Panc1 (cell line): ENCODE data around the gene LIN28B. TPM values are rescaled to one million over a fixed set of nuclear protein-coding genes. Genes with fewer than 3 reads are reported as not detected.
"Not testable (repeated sequence)": the region's sequence is repeated elsewhere in the genome, so short reads cannot be mapped to it uniquely, and the experiment has no call there.

Experiments used
- ATAC-seq: fragments of 200-7000 bp; cut with Tn5 transposase; 2 replicates; pipeline ENCODE4 v1.9.1; 2020; ENCODE audit warnings: mild to moderate bottlenecking, moderate library complexity
- BruUV-seq: library from RNA; stranded (reverse); fragments of 400-500 nt; replicated peaks from 2 replicates; lab custom pipeline; 2021; lab: Mats Ljungman, UMichigan
- CTCF ChIA-PET: fragments of 300-600 bp; sonication (Branson Sonifier 250); formaldehyde crosslinking; loops from one replicate; lab custom pipeline; 2022; ENCODE audit warnings: antibody characterized with exemption; lab: Charles Lee
- POLR2A ChIA-PET: fragments of 300-600 bp; sonication (Branson Sonifier 250); formaldehyde crosslinking; loops from one replicate; lab custom pipeline; 2022; ENCODE audit warnings: antibody characterized with exemption; lab: Charles Lee
- DNase-seq: peaks from one replicate; pipeline ENCODE4 v3.0.0-alpha.2; 2010; ENCODE audit warnings: low read depth, low spot score
- H3K27ac ChIP-seq: 2 replicates; pipeline ENCODE4 v1.5.1; 2011; ENCODE audit warnings: mild to moderate bottlenecking, low read length, inconsistent platforms
- H3K27me3 ChIP-seq: fragments of 200-500 bp; sonication (Bioruptor generic); 2 replicates; pipeline ENCODE4 v1.6.0; 2014; ENCODE audit warnings: low read length, inconsistent platforms; ENCODE audit not compliant: control insufficient read depth, insufficient read depth
- H3K36me3 ChIP-seq: fragments of 200-500 bp; sonication (Bioruptor generic); 2 replicates; pipeline ENCODE4 v1.5.1; 2014; ENCODE audit warnings: inconsistent platforms, mild to moderate bottlenecking, low read length, moderate library complexity; ENCODE audit not compliant: control insufficient read depth, insufficient read depth
- H3K4me1 ChIP-seq: 2 replicates; pipeline ENCODE4 v1.5.1; 2011; ENCODE audit warnings: inconsistent platforms, mild to moderate bottlenecking, low read length, moderate library complexity; ENCODE audit not compliant: control insufficient read depth, insufficient read depth
- H3K4me3 ChIP-seq, 2 experiments: 2 replicates each; pipeline ENCODE4 v1.5.1; 2011 to 2012; ENCODE audit warnings: low read depth in 2 of 2, low read length in 2 of 2, mild to moderate bottlenecking in 2 of 2, inconsistent platforms in 1 of 2, moderate library complexity in 1 of 2
- H3K9me3 ChIP-seq: fragments of 200-500 bp; sonication (Bioruptor generic); 2 replicates; pipeline ENCODE4 v1.5.1; 2014; ENCODE audit warnings: low read depth, mild to moderate bottlenecking, inconsistent platforms, low read length, moderate library complexity; ENCODE audit not compliant: control insufficient read depth, insufficient read depth
- CTCF ChIP-seq: fragments of 450-650 bp; IDR thresholded peaks from 2 replicates; pipeline ENCODE4 v1.5.1; 2017; ENCODE audit warnings: mild to moderate bottlenecking
- POLR2AphosphoS5 ChIP-seq: IDR thresholded peaks from 2 replicates; pipeline ENCODE4 v1.6.1; 2012; ENCODE audit warnings: mild to moderate bottlenecking, low read depth, low read length, moderate library complexity
- REST ChIP-seq, 2 experiments: IDR thresholded peaks; 2 replicates each; pipeline ENCODE4 v1.6.1; 2011 to 2012; ENCODE audit warnings: low read depth in 2 of 2, control low read depth in 1 of 2, low read length in 1 of 2, mild to moderate bottlenecking in 1 of 2, moderate library complexity in 1 of 2; ENCODE audit not compliant: insufficient read depth in 1 of 2
- SIN3A ChIP-seq: IDR thresholded peaks from 2 replicates; pipeline ENCODE4 v1.6.1; 2012; ENCODE audit warnings: low read depth, mild to moderate bottlenecking, low read length, moderate library complexity, borderline replicate concordance; ENCODE audit not compliant: insufficient read depth
- TCF7L2 ChIP-seq: IDR thresholded peaks from 2 replicates; pipeline ENCODE4 v1.6.1; 2011; ENCODE audit warnings: mild to moderate bottlenecking, low read depth, low read length, inconsistent platforms
- in situ Hi-C: cut with HindIII; loops from 2 replicates; pipeline ENCODE4 v1.10.0; 2016; ENCODE audit warnings: low sequenced_read_pairs, low pct_unique_long_range_greater_than_20kb
- intact Hi-C: fragments of 100-400 bp; cut with micrococcal nuclease; formaldehyde crosslinking; loops from one replicate; pipeline ENCODE4 v1.10.0; 2022; ENCODE audit not compliant: unreplicated experiment
- total RNA-seq: library from RNA; stranded (reverse); gene quantifications from one replicate; pipeline ENCODE4 v1.2.1, GENCODE V29; 2021; ENCODE audit not compliant: unreplicated experiment

LIN28B gene
- total RNA-seq, 1 experiment from 2014 or later: 5.8 TPM

- H3K4me1 ChIP-seq: no peaks in the 10 kb centered on the region; the same call in 1 of the 2 replicates
- BruUV-seq: no TSS peak
- no peaks in the 10 kb centered on the region for H3K27me3 ChIP-seq
- POLR2A ChIA-PET: no interaction called here
- H3K36me3 ChIP-seq: no peaks in the 10 kb centered on the region
- TF ChIP-seq CTCF (no peak), TCF7L2 (no peak), REST (IDR thresholded peaks at IDR 0.05; ENCODE audit: insufficient read depth in 1 of 2, low read depth in 2 of 2, low read length in 1 of 2) (no peak), POLR2AphosphoS5 (no peak), SIN3A (no peak)
- DNase-seq (no peak), ATAC-seq (no peak)
- H3K9me3 ChIP-seq: no peaks in the 10 kb centered on the region
- in situ Hi-C loops: no loop called here
- no peak overlapping the region for H3K4me3 ChIP-seq
- no peak overlapping the region for H3K27ac ChIP-seq
- intact Hi-C loops: loop anchor here (10.0 kb wide), 1 partner anchor 195 kb away; no protein-coding TSS in a partner anchor
- CTCF ChIA-PET: no interaction called here
Measured at GRCh38 chr6:105080279-105080678, 123.4 kb downstream of the LIN28B start.

GRCh38 chr6:105081662-105082061, 124.8 kb downstream of the LIN28B start:
- H3K9me3 ChIP-seq, H3K27me3 ChIP-seq, ATAC-seq, DNase-seq, H3K4me1 ChIP-seq, in situ Hi-C loops, H3K36me3 ChIP-seq, H3K4me3 ChIP-seq, H3K27ac ChIP-seq, CTCF ChIA-PET, BruUV-seq, POLR2A ChIA-PET: not testable (repeated sequence)
- intact Hi-C loops: loop anchor here (10.0 kb wide), 1 partner anchor 193 kb away; no protein-coding TSS in a partner anchor

GRCh38 chr6:105087571-105088211, 130.8 kb downstream of the LIN28B start:
- Histone ChIP-seq H3K27ac (no peak overlapping the region), H3K4me1 (0 out of 2 replicates have a peak, but pooled peaks cover 2% of the 10 kb centered on the region), H3K36me3 (no peaks in the 10 kb centered on the region), H3K4me3 (no peak overlapping the region), H3K27me3 (no peaks in the 10 kb centered on the region), H3K9me3 (no peaks in the 10 kb centered on the region)
- in situ Hi-C loops: no loop called here
- DNase-seq (no peak), ATAC-seq (peak; percentile 67)
- ChIA-PET POLR2A (no interaction called here), CTCF (interaction anchor here (0.5 to 2.0 kb wide), 3 partner anchors 10 to 315 kb away, joined by 3 to 8 read pairs (median 3); partner anchors contain the start of gene PREP)
- BruUV-seq: no TSS peak
- intact Hi-C loops: loop anchor here (2.0 to 10.0 kb wide), 4 partner anchors 187 to 337 kb away; partner anchors contain the start of gene PREP
- TF ChIP-seq REST (IDR thresholded peaks at IDR 0.05; ENCODE audit: insufficient read depth in 1 of 2, low read depth in 2 of 2, low read length in 1 of 2) (no peak), TCF7L2 (no peak), CTCF (peak; percentile 81; the same call in 1 of the 2 replicates)
